A673 (cell line): Measurements from ENCODE around the gene DAB1. TPM values are rescaled to one million over a fixed set of nuclear protein-coding genes. Genes with fewer than 3 reads are reported as not detected.

Experiments
- BruUV-seq: library from RNA; stranded (reverse); fragments of 400-500 nt; replicated peaks from 2 replicates; lab custom pipeline; 2021; lab: Mats Ljungman, UMichigan
- CTCF ChIA-PET: fragments of 300-600 bp; sonication (Branson Sonifier 250); formaldehyde crosslinking; loops from one replicate; lab custom pipeline; 2022; ENCODE audit warnings: antibody characterized with exemption; lab: Charles Lee
- POLR2A ChIA-PET: fragments of 300-600 bp; sonication (Branson Sonifier 250); formaldehyde crosslinking; loops from one replicate; lab custom pipeline; 2022; ENCODE audit warnings: antibody characterized with exemption; ENCODE audit not compliant: low non-redundant PET; lab: Charles Lee
- DNase-seq: peaks from one replicate; pipeline ENCODE4 v3.0.0-alpha.2; 2015; ENCODE audit warnings: low spot score
- H3K27ac ChIP-seq: fragments of 200-600 bp; sonication (generic); 2 replicates; pipeline ENCODE4 v1.5.1; 2016; ENCODE audit warnings: mixed run types, low read depth, mild to moderate bottlenecking, mixed read lengths, antibody characterized with exemption, low read length; ENCODE audit not compliant: poor library complexity, severe bottlenecking
- H3K27me3 ChIP-seq: fragments of 200-600 bp; sonication (generic); replicated peaks from 2 replicates; pipeline ENCODE4 v1.6.1; 2017; ENCODE audit warnings: mixed run types, low read depth, mild to moderate bottlenecking, mixed read lengths, antibody characterized with exemption, low read length; ENCODE audit not compliant: insufficient read depth, poor library complexity
- H3K36me3 ChIP-seq: fragments of 200-600 bp; sonication (generic); 2 replicates; pipeline ENCODE4 v1.6.1; 2016; ENCODE audit warnings: mixed run types, mild to moderate bottlenecking, mixed read lengths, antibody characterized with exemption, low read length; ENCODE audit not compliant: insufficient read depth, poor library complexity, severe bottlenecking
- H3K4me1 ChIP-seq: fragments of 200-600 bp; sonication (generic); 2 replicates; pipeline ENCODE4 v1.6.1; 2017; ENCODE audit warnings: mixed run types, mild to moderate bottlenecking, mixed read lengths, antibody characterized with exemption, low read length; ENCODE audit not compliant: insufficient read depth, poor library complexity, severe bottlenecking
- H3K4me3 ChIP-seq: fragments of 200-600 bp; sonication (generic); 2 replicates; pipeline ENCODE4 v1.5.1; 2016; ENCODE audit warnings: low read depth, mixed run types, mild to moderate bottlenecking, mixed read lengths, low read length; ENCODE audit not compliant: poor library complexity, severe bottlenecking
- H3K9me3 ChIP-seq: fragments of 200-600 bp; sonication (generic); 2 replicates; pipeline ENCODE4 v1.6.1; 2016; ENCODE audit warnings: mixed run types, low read depth, mild to moderate bottlenecking, mixed read lengths, antibody characterized with exemption, low read length; ENCODE audit not compliant: poor library complexity, severe bottlenecking
- EZH2 ChIP-seq: fragments of 200-600 bp; sonication (generic); IDR thresholded peaks from 2 replicates; pipeline ENCODE4 v1.6.1; 2017; ENCODE audit warnings: borderline replicate concordance, low read depth, mild to moderate bottlenecking, mixed read lengths, antibody characterized with exemption, low read length; ENCODE audit not compliant: poor library complexity, severe bottlenecking
- intact Hi-C: fragments of 100-400 bp; cut with micrococcal nuclease; formaldehyde crosslinking; loops from one replicate; pipeline ENCODE4 v1.10.0; 2022; ENCODE audit not compliant: unreplicated experiment
- total RNA-seq: library from RNA; stranded (reverse); gene quantifications from 2 replicates; pipeline ENCODE4 v1.2.3, GENCODE V29; 2021
- TF ChIP-seq, protein P1 (sequence below): fragments of 300-800, 200-600 bp; sonication (generic); conservative IDR thresholded peaks from 2 replicates; pipeline ENCODE4 v1.5.1; 2017; ENCODE audit warnings: low read depth, mild to moderate bottlenecking, antibody characterized with exemption, low read length, moderate library complexity, mixed read lengths

Gene DAB1
- total RNA-seq, 1 experiment from 2014 or later: 112 TPM

DNA sequence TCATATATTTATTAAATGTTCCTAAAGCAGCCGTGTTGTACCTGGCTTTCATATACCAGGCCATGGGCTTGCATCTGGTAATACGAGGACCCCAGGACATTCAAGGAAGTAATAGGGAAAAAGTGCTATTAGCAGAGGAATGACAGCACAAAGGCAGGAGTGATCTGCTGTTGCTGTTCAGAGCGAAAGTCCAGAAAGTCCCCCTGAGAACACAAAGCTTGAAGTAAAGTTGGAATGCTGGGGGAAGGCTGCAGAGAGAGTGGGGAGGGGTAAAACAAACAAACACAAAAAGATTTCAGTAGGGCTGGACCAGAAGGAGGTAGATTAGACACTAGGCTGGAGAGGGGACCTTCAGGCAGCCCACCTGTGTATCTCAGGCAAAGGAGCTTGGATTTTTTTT, 363.4 kb downstream of the DAB1 start:
- TF ChIP-seq EZH2: no peak
- TF ChIP-seq, protein P1, sequence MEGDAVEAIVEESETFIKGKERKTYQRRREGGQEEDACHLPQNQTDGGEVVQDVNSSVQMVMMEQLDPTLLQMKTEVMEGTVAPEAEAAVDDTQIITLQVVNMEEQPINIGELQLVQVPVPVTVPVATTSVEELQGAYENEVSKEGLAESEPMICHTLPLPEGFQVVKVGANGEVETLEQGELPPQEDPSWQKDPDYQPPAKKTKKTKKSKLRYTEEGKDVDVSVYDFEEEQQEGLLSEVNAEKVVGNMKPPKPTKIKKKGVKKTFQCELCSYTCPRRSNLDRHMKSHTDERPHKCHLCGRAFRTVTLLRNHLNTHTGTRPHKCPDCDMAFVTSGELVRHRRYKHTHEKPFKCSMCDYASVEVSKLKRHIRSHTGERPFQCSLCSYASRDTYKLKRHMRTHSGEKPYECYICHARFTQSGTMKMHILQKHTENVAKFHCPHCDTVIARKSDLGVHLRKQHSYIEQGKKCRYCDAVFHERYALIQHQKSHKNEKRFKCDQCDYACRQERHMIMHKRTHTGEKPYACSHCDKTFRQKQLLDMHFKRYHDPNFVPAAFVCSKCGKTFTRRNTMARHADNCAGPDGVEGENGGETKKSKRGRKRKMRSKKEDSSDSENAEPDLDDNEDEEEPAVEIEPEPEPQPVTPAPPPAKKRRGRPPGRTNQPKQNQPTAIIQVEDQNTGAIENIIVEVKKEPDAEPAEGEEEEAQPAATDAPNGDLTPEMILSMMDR: no peak
- POLR2A ChIA-PET: no interaction called here
- DNase-seq: no peak
- no peaks in the 10 kb centered on the region for H3K27me3 ChIP-seq
- no peaks in the 10 kb centered on the region for H3K9me3 ChIP-seq
- no TSS peak for BruUV-seq
- H3K4me1 ChIP-seq: no peaks in the 10 kb centered on the region
- H3K27ac ChIP-seq: no peak overlapping the region
- intact Hi-C loops: no loop called here
- H3K36me3 ChIP-seq: peaks cover 6% of the 10 kb centered on the region
- CTCF ChIA-PET: no interaction called here
- no peak overlapping the region for H3K4me3 ChIP-seq

GRCh38 chr1:57058652-57059501, 365.0 kb downstream of the DAB1 start:
- H3K4me1 ChIP-seq: no peaks in the 10 kb centered on the region
- intact Hi-C loops: no loop called here
- no peaks in the 10 kb centered on the region for H3K9me3 ChIP-seq
- H3K27ac ChIP-seq: no peak overlapping the region
- H3K4me3 ChIP-seq: no peak overlapping the region
- no peak for DNase-seq
- CTCF ChIA-PET: no interaction called here
- no peak for TF ChIP-seq EZH2
- TF ChIP-seq, protein P1: no peak
- H3K36me3 ChIP-seq: peaks cover 6% of the 10 kb centered on the region
- BruUV-seq: no TSS peak
- POLR2A ChIA-PET: no interaction called here
- H3K27me3 ChIP-seq: no peaks in the 10 kb centered on the region

GRCh38 chr1:57048856-57049255, 375.0 kb downstream of the DAB1 start:
- no peak for DNase-seq
- H3K27me3 ChIP-seq: no peaks in the 10 kb centered on the region
- no peaks in the 10 kb centered on the region for H3K9me3 ChIP-seq
- ChIA-PET POLR2A (no interaction called here), CTCF (no interaction called here)
- H3K4me3 ChIP-seq: no peak overlapping the region
- no TSS peak for BruUV-seq
- no peaks in the 10 kb centered on the region for H3K4me1 ChIP-seq
- no peak overlapping the region for H3K27ac ChIP-seq
- TF ChIP-seq, protein P1: no peak
- no peak for TF ChIP-seq EZH2
- no peaks in the 10 kb centered on the region for H3K36me3 ChIP-seq
- intact Hi-C loops: no loop called here
